ENCODE data around the gene BNC2. TPM values are rescaled to one million over a fixed set of nuclear protein-coding genes. Genes with fewer than 3 reads are reported as not detected.

The BNC2 gene
- total and polyA plus RNA-seq, 2 experiments from 2014 or later: 19.3 to 20.7 TPM

- no peak overlapping the region for H3K4me3 ChIP-seq
- peaks cover 18% of the 10 kb centered on the region for H3K79me2 ChIP-seq
- no peaks in the 10 kb centered on the region for H3K9me3 ChIP-seq (ENCODE audit: low read depth)
- no peak for TF ChIP-seq EZH2phosphoT487 (IDR thresholded peaks at IDR 0.05; ENCODE audit: low read depth, severe bottlenecking, unreplicated experiment)
- no peak for TF ChIP-seq CTCF (IDR thresholded peaks at IDR 0.05; ENCODE audit: poor library complexity)
- TF ChIP-seq EZH2 (IDR thresholded peaks at IDR 0.05; ENCODE audit: borderline replicate concordance): no peak
- DNase-seq (ENCODE audit: low spot score): no peak
- H3K36me3 ChIP-seq (replicated peaks; ENCODE audit: insufficient read depth, low read depth): no peaks in the 10 kb centered on the region
- no peak overlapping the region for H2AFZ ChIP-seq
- no peaks in the 10 kb centered on the region for H3K27me3 ChIP-seq
- H3K27ac ChIP-seq: peak overlapping the region; percentile 13
- H4K20me1 ChIP-seq (ENCODE audit: insufficient read depth, poor library complexity, severe bottlenecking): no peaks in the 10 kb centered on the region
- H3K4me1 ChIP-seq (ENCODE audit: insufficient read depth): no peaks in the 10 kb centered on the region
- H3K9me2 ChIP-seq (replicated peaks; ENCODE audit: insufficient read depth): no peaks in the 10 kb centered on the region
- no peak overlapping the region for H3K4me2 ChIP-seq
Observed at GRCh38 chr9:16806674-16807073, 63.8 kb downstream of the BNC2 start.

DNA sequence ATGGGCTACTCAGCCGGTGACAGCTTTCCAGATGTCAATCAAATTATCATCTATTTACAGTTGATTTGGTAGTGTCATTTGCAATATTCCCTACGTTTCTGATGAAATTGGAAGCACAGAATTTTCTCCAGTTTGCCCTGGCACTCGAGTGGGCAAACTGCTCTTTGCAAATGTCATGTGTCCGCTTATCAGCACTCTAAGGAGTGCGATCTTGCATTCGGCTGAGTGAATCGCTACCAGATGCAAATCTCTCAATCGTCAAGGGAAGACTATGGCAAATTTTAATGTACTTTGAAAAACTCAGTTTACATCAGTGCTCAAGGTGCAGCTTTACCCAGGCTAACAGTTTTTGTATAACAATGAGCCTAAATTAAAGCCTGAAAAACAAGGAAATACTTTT lies 66.8 kb downstream of the BNC2 start:
- no peak overlapping the region for H3K4me3 ChIP-seq
- TF ChIP-seq EZH2 (IDR thresholded peaks at IDR 0.05; ENCODE audit: borderline replicate concordance): no peak
- DNase-seq (ENCODE audit: low spot score): no peak
- H3K9me3 ChIP-seq (ENCODE audit: low read depth): no peaks in the 10 kb centered on the region
- no peaks in the 10 kb centered on the region for H3K9me2 ChIP-seq (replicated peaks; ENCODE audit: insufficient read depth)
- no peak overlapping the region for H3K27ac ChIP-seq
- no peaks in the 10 kb centered on the region for H3K27me3 ChIP-seq
- no peaks in the 10 kb centered on the region for H3K4me1 ChIP-seq (ENCODE audit: insufficient read depth)
- H3K36me3 ChIP-seq (replicated peaks; ENCODE audit: insufficient read depth, low read depth): no peaks in the 10 kb centered on the region
- H3K79me2 ChIP-seq: peaks cover 33% of the 10 kb centered on the region
- no peaks in the 10 kb centered on the region for H4K20me1 ChIP-seq (ENCODE audit: insufficient read depth, poor library complexity, severe bottlenecking)
- whole genome bisulfite sequencing (ENCODE audit: low lambda C conversion rate, missing lambda C conversion rate): 67% methylated on average over 8 of the region's 8 CpGs
- no peak overlapping the region for H3K4me2 ChIP-seq
- no peak overlapping the region for H2AFZ ChIP-seq

DNA sequence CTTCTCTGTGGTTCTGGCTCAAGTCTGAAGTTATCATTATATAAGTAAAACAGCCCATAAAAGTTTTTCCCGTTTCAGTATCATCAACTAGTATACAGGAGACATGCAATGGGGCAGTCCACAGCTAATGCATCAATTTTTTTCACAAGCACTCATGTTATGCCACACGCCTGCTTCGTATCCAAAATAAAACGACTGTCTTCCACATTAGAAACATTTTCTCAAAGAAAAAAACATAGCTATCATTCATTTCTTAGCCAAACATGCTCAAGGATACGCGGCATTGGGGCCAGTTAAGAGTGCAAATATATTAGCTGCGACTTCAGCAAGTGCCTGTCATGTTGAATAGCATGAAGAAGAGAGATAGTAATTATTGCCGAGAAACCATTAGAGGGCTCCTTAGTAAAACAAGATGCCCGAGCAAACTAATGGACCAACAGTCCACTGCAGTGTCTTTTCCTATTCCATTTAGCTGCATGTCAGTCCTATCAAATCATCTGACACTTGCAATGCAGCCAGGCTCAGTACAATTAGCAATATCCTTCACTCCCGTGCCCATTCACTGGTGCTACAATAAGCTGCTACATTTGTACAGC lies 68.5 kb downstream of the BNC2 start:
- H3K27me3 ChIP-seq: no peaks in the 10 kb centered on the region
- H3K4me1 ChIP-seq (ENCODE audit: insufficient read depth): no peaks in the 10 kb centered on the region
- H3K36me3 ChIP-seq (replicated peaks; ENCODE audit: insufficient read depth, low read depth): no peaks in the 10 kb centered on the region
- 40% methylated on average over 10 of the region's 10 CpGs for WGBS (ENCODE audit: low lambda C conversion rate, missing lambda C conversion rate)
- H3K9me2 ChIP-seq (replicated peaks; ENCODE audit: insufficient read depth): no peaks in the 10 kb centered on the region
- H3K4me3 ChIP-seq: no peak overlapping the region
- no peak for DNase-seq (ENCODE audit: low spot score)
- H4K20me1 ChIP-seq (ENCODE audit: insufficient read depth, poor library complexity, severe bottlenecking): no peaks in the 10 kb centered on the region
- no peak overlapping the region for H2AFZ ChIP-seq
- H3K9me3 ChIP-seq (ENCODE audit: low read depth): no peaks in the 10 kb centered on the region
- no peak overlapping the region for H3K27ac ChIP-seq
- peaks cover 46% of the 10 kb centered on the region for H3K79me2 ChIP-seq
- H3K4me2 ChIP-seq: peak overlapping the region; percentile 60
- TF ChIP-seq CTCF (IDR thresholded peaks at IDR 0.05; ENCODE audit: poor library complexity) (no peak), EZH2 (IDR thresholded peaks at IDR 0.05; ENCODE audit: borderline replicate concordance) (no peak), EZH2phosphoT487 (IDR thresholded peaks at IDR 0.05; ENCODE audit: low read depth, severe bottlenecking, unreplicated experiment) (no peak)

- DNase-seq (ENCODE audit: low spot score): no peak
- no peak overlapping the region for H3K4me3 ChIP-seq
- H3K27me3 ChIP-seq: no peaks in the 10 kb centered on the region
- H3K27ac ChIP-seq: no peak overlapping the region
- H3K36me3 ChIP-seq (replicated peaks; ENCODE audit: insufficient read depth, low read depth): no peaks in the 10 kb centered on the region
- no peak overlapping the region for H2AFZ ChIP-seq
- no peaks in the 10 kb centered on the region for H3K9me3 ChIP-seq (ENCODE audit: low read depth)
- no peak overlapping the region for H3K4me2 ChIP-seq
- H3K9me2 ChIP-seq (replicated peaks; ENCODE audit: insufficient read depth): no peaks in the 10 kb centered on the region
- H4K20me1 ChIP-seq (ENCODE audit: insufficient read depth, poor library complexity, severe bottlenecking): no peaks in the 10 kb centered on the region
- peaks cover 6% of the 10 kb centered on the region for H3K4me1 ChIP-seq (ENCODE audit: insufficient read depth)
- TF ChIP-seq EZH2 (IDR thresholded peaks at IDR 0.05; ENCODE audit: borderline replicate concordance) (no peak), EZH2phosphoT487 (IDR thresholded peaks at IDR 0.05; ENCODE audit: low read depth, severe bottlenecking, unreplicated experiment) (no peak), CTCF (IDR thresholded peaks at IDR 0.05; ENCODE audit: poor library complexity) (no peak)
- peaks cover 31% of the 10 kb centered on the region for H3K79me2 ChIP-seq
- WGBS (ENCODE audit: low lambda C conversion rate, missing lambda C conversion rate): 77% methylated on average over 5 of the region's 5 CpGs
Observed at GRCh38 chr9:16796304-16796825, 74.1 kb downstream of the BNC2 start.
